ENCODE data around the gene LARGE1. TPM values are rescaled to one million over a fixed set of nuclear protein-coding genes. Genes with fewer than 3 reads are reported as not detected.

LARGE1 gene
- total RNA-seq, 4 donors from 2014 or later, result 24.9 to 51.0 (median 32.7) TPM

DNA sequence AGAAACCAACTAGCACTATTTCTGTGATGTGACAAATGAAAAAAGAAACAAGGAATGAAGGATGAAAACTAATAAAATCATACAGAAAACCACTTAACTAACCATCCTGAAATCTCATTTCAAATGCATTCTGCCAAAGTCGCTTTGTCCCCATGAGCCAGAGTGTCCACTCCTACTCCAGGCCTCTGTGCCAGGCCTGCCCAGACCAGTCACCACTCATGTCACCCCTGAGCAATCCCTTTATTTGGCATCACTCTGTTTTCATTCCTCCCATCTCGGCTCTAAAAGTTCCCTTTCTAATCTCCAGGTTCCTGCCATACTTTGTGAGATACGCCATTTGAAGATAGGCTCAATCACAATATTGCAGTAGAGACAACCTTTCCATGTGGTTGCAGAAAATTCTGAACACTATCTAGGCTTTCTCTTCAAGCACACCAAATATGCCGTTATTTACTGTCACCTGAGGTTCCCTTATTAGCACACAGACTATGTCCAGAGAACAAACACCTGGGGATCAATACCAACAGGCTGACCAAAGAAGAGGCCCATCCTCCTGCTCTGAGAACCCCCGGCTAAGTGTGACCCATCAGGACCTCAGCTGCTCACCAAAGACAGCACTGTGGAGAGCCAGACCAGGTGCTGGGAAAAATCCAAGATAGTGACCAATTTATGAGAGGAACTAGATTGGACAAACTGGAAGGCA is 202.4 kb downstream of the LARGE1 start:
- no peak overlapping the region for H3K27ac ChIP-seq
- WGBS, 2 donors, result 94% methylated on average over 5 of the region's 5 CpGs
- H3K4me3 ChIP-seq, result no peak overlapping the region
- H3K9me3 ChIP-seq, result peaks cover 0 to 29% (median 2%) of the 10 kb centered on the region in 4 donors
- H3K36me3 ChIP-seq, result peaks cover 0 to 25% (median 0%) of the 10 kb centered on the region in 3 donors
- no peaks in the 10 kb centered on the region for H3K4me1 ChIP-seq
- H3K27me3 ChIP-seq, result no peaks in the 10 kb centered on the region
- TF ChIP-seq EP300 (IDR thresholded peaks at IDR 0.05) (no peak), POLR2A (IDR thresholded peaks at IDR 0.05) (no peak), CTCF (IDR thresholded peaks at IDR 0.05) (no peak)
- DNase-seq (ENCODE audit: low spot score in 2 of 2), result no peak

DNA sequence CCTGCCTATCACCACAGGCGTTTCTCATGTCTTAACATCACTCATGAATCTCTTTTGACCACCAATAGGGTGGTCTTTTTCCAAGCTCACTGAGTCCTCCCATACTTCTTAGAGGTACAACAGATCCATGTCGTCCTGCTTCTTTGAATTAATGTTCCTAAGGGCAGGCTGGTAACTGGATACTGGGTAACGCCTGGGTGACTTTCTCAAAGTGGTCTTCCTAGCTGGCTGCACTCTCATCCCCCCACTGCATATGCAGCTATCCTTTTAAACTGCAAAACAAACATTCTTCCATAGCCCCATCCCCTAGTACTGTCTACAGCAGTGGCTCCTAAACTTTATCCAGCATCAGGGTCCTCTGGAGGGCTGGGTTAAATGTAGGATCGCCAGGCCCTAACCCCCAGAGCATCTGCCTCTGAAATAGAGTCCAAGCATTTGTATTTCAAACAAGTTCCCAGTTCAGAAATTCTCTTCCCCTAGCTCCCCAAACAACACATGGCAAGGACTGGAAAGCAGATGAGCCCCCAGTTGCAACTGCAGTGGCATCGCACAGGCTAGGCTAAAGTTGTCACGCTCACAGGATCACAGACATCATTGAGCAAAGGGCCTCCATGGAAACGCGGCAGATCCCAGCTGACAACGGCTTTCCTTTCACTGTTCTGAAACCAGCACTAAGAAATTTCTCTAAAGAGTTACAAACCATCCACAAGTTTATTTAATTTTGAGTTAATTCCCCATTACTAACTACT is 204.9 kb downstream of the LARGE1 start:
- Histone ChIP-seq H3K4me3 (no peak overlapping the region), H3K27ac (no peak overlapping the region), H3K36me3 (peaks cover 0 to 25% (median 0%) of the 10 kb centered on the region in 3 donors), H3K4me1 (peaks cover 0 to 1% (median 0%) of the 10 kb centered on the region in 4 donors), H3K9me3 (peaks cover 0 to 29% (median 2%) of the 10 kb centered on the region in 4 donors), H3K27me3 (no peaks in the 10 kb centered on the region)
- WGBS, 2 donors, result 84 to 98% methylated on average over 9 of the region's 9 CpGs
- DNase-seq (ENCODE audit: low spot score in 2 of 2), result no peak
- TF ChIP-seq CTCF (IDR thresholded peaks at IDR 0.05), result no peak
- TF ChIP-seq POLR2A (IDR thresholded peaks at IDR 0.05), result no peak
- no peak for TF ChIP-seq EP300 (IDR thresholded peaks at IDR 0.05)

DNA sequence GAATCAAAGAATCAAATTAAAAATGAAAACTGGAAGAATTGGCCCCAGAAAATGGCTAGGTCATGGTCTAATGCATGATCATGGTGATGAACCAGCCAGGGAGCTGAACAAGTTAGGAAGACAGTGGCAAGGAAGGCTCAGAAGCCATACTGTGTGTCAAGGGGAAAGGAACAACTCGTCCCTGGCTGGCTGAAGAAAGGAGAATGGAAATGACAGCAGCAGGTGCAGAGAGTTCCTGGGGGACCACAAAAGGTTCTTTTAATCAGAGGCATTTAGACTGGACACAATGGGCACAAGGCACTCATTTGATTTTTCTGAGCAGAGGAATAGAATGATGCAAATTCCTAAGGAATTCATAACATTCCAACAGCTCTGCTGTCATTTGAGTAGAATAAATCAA is 209.9 kb downstream of the LARGE1 start:
- peaks cover 0 to 3% (median 0%) of the 10 kb centered on the region in 4 donors for H3K4me1 ChIP-seq
- no peaks in the 10 kb centered on the region for H3K27me3 ChIP-seq
- H3K36me3 ChIP-seq, result peaks cover 0 to 22% (median 0%) of the 10 kb centered on the region in 3 donors
- no peak for DNase-seq (ENCODE audit: low spot score in 2 of 2)
- no peak overlapping the region for H3K4me3 ChIP-seq
- whole genome bisulfite sequencing, 2 donors, result 43 to 52% methylated on average over 1 of the region's 1 CpG
- no peak overlapping the region for H3K27ac ChIP-seq
- TF ChIP-seq POLR2A (IDR thresholded peaks at IDR 0.05) (no peak), EP300 (IDR thresholded peaks at IDR 0.05) (no peak), CTCF (IDR thresholded peaks at IDR 0.05) (no peak)
- H3K9me3 ChIP-seq, result peaks cover 0 to 23% (median 2%) of the 10 kb centered on the region in 4 donors

DNA sequence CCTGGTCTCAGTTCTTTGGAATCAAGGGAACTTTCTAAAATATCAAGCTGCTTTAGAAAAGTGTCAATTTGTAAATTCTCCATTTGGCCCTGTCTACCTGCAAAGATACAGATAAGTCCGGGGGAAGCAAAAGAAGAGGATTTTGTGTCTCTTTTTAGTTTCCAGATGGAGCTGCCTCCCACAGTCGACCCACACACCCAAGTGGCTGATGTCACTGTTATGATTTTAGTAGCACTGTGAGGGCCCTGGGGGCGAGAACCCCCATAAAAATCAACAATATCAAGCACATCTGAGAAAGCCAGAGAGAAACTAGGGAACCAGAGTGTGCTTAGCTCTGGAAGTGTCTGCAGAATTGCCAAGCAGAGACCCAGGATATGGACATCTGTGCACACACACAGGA is 212.7 kb downstream of the LARGE1 start:
- no peak overlapping the region for H3K27ac ChIP-seq
- peaks cover 0 to 9% (median 0%) of the 10 kb centered on the region in 4 donors for H3K9me3 ChIP-seq
- WGBS, 2 donors, result 64 to 72% methylated on average over 3 of the region's 3 CpGs
- H3K4me3 ChIP-seq, result no peak overlapping the region
- H3K27me3 ChIP-seq, result no peaks in the 10 kb centered on the region
- H3K4me1 ChIP-seq, result peaks cover 0 to 3% (median 0%) of the 10 kb centered on the region in 4 donors
- no peak for DNase-seq (ENCODE audit: low spot score in 2 of 2)
- TF ChIP-seq CTCF (IDR thresholded peaks at IDR 0.05) (no peak), EP300 (IDR thresholded peaks at IDR 0.05) (no peak), POLR2A (IDR thresholded peaks at IDR 0.05) (no peak)
- peaks cover 0 to 10% (median 0%) of the 10 kb centered on the region in 3 donors for H3K36me3 ChIP-seq

DNA sequence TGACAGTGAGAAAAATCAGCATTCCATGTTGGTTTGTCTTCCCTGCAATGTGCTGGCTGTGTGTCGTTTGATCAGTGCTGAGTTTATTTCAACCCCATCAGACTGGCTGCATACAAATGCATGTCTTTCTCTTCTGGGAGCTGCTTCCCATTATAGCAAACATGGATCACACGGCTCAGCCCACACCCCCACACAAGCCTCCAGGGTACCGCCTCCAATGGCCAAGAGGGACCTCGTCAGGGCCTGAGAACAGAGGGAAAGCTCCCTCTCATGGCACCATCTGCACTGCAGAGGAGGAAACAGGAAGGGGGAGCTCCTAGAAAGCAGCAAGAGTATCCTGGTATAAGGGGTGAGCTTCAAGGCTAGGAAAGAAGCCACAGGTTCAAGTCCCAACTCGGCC is 214.2 kb downstream of the LARGE1 start:
- TF ChIP-seq CTCF (IDR thresholded peaks at IDR 0.05), result no peak
- TF ChIP-seq POLR2A (IDR thresholded peaks at IDR 0.05), result no peak
- no peak for TF ChIP-seq EP300 (IDR thresholded peaks at IDR 0.05)
- 62 to 67% methylated on average over 5 of the region's 5 CpGs for WGBS, 2 donors
- H3K36me3 ChIP-seq, result peaks cover 0 to 19% (median 0%) of the 10 kb centered on the region in 3 donors
- no peak overlapping the region for H3K4me3 ChIP-seq
- DNase-seq (ENCODE audit: low spot score in 2 of 2), result no peak
- H3K27ac ChIP-seq, result no peak overlapping the region
- H3K9me3 ChIP-seq, result peaks cover 0 to 9% (median 0%) of the 10 kb centered on the region in 4 donors
- H3K27me3 ChIP-seq, result no peaks in the 10 kb centered on the region
- H3K4me1 ChIP-seq, result peaks cover 0 to 3% (median 0%) of the 10 kb centered on the region in 4 donors

All from tibial nerve (tissue), 4 donors.